ENCODE results near the gene PIBF1. TPM values are rescaled to one million over a fixed set of nuclear protein-coding genes. Genes with fewer than 3 reads are reported as not detected.
"Not testable (repeated sequence)": the region's sequence is repeated elsewhere in the genome, so short reads cannot be mapped to it uniquely, and the experiment has no call there.

PIBF1 gene
- total RNA-seq, 4 donors from 2014 or later: 7.9 to 54.6 (median 29.1) TPM

- DNase-seq: no peak
- Histone ChIP-seq H3K4me3 (no peak overlapping the region), H3K4me1 (no peaks in the 10 kb centered on the region), H3K36me3 (no peaks in the 10 kb centered on the region), H3K9me3 (no peaks in the 10 kb centered on the region), H3K27me3 (no peaks in the 10 kb centered on the region), H3K27ac (no peak overlapping the region)
- intact Hi-C loops (cut with DNase I; ENCODE audit: low total_unique reads): no loop called here
- TF ChIP-seq POLR2A (IDR thresholded peaks at IDR 0.05): no peak
- TF ChIP-seq CTCF (IDR thresholded peaks at IDR 0.05): no peak
Observed at GRCh38 chr13:73039201-73040108, 257.5 kb downstream of the PIBF1 start.

- H3K4me1 ChIP-seq: no peaks in the 10 kb centered on the region
- intact Hi-C loops (cut with DNase I; ENCODE audit: low total_unique reads): no loop called here
- no peaks in the 10 kb centered on the region for H3K27me3 ChIP-seq
- no peaks in the 10 kb centered on the region for H3K36me3 ChIP-seq
- H3K4me3 ChIP-seq: no peak overlapping the region
- no peak for TF ChIP-seq POLR2A (IDR thresholded peaks at IDR 0.05)
- no peak for TF ChIP-seq CTCF (IDR thresholded peaks at IDR 0.05)
- no peaks in the 10 kb centered on the region for H3K9me3 ChIP-seq
- no peak overlapping the region for H3K27ac ChIP-seq
- DNase-seq: no peak
Observed at GRCh38 chr13:73040484-73040883, 258.6 kb downstream of the PIBF1 start.

GRCh38 chr13:73040968-73041596 lies 259.1 kb downstream of the PIBF1 start:
- H3K4me3 ChIP-seq: no peak overlapping the region
- H3K27ac ChIP-seq: no peak overlapping the region
- H3K27me3 ChIP-seq: no peaks in the 10 kb centered on the region
- intact Hi-C loops (cut with DNase I; ENCODE audit: low total_unique reads): no loop called here
- no peaks in the 10 kb centered on the region for H3K4me1 ChIP-seq
- no peaks in the 10 kb centered on the region for H3K9me3 ChIP-seq
- no peak for TF ChIP-seq POLR2A (IDR thresholded peaks at IDR 0.05)
- TF ChIP-seq CTCF (IDR thresholded peaks at IDR 0.05): no peak
- no peaks in the 10 kb centered on the region for H3K36me3 ChIP-seq
- DNase-seq: no peak

GRCh38 chr13:73045031-73045430 lies 263.1 kb downstream of the PIBF1 start:
- Histone ChIP-seq H3K9me3 (no peaks in the 10 kb centered on the region), H3K4me3 (no peak overlapping the region), H3K27ac (no peak overlapping the region), H3K36me3 (no peaks in the 10 kb centered on the region), H3K27me3 (no peaks in the 10 kb centered on the region), H3K4me1 (no peaks in the 10 kb centered on the region)
- TF ChIP-seq CTCF (IDR thresholded peaks at IDR 0.05): no peak
- DNase-seq: no peak
- intact Hi-C loops (cut with DNase I; ENCODE audit: low total_unique reads): no loop called here

- intact Hi-C loops (cut with DNase I; ENCODE audit: low total_unique reads); H3K36me3 ChIP-seq; H3K4me3 ChIP-seq; H3K27me3 ChIP-seq; DNase-seq; H3K27ac ChIP-seq; H3K9me3 ChIP-seq; H3K4me1 ChIP-seq: not testable (repeated sequence)
Observed at GRCh38 chr13:73048615-73049014, 266.7 kb downstream of the PIBF1 start.
